ENCODE results near the gene S100P.

The S100P gene

GRCh38 chr4:6684656-6685055 lies 9.0 kb upstream of the S100P start:
- H3F3A ChIP-seq (ENCODE audit: low read depth): no peaks in the 10 kb centered on the region
- TF ChIP-seq CTCF (conservative IDR thresholded peaks at IDR 0.05; ENCODE audit: low read length) (no peak), EZH2phosphoT487 (IDR thresholded peaks at IDR 0.05; ENCODE audit: borderline replicate concordance) (no peak)
- H4K20me1 ChIP-seq (ENCODE audit: insufficient read depth, low read length, poor library complexity, severe bottlenecking): no peaks in the 10 kb centered on the region
- no peak overlapping the region for H3K9ac ChIP-seq (ENCODE audit: low read depth, low read length, poor library complexity, severe bottlenecking)
- no peaks in the 10 kb centered on the region for H3K27me3 ChIP-seq (ENCODE audit: insufficient read depth, low read length, poor library complexity, severe bottlenecking)
- no peak overlapping the region for H3K4me2 ChIP-seq (ENCODE audit: low read depth, low read length, poor library complexity, severe bottlenecking)
- no peaks in the 10 kb centered on the region for H3K9me2 ChIP-seq (replicated peaks; ENCODE audit: low read depth, low read length)
- no peaks in the 10 kb centered on the region for H3K36me3 ChIP-seq (ENCODE audit: insufficient read depth, low read length)
- peaks cover 22% of the 10 kb centered on the region for H3K4me1 ChIP-seq (ENCODE audit: insufficient read depth, low read length, poor library complexity, severe bottlenecking)
- H3K9me3 ChIP-seq (ENCODE audit: insufficient read depth, low read depth, low read length): no peaks in the 10 kb centered on the region
- peaks cover 20% of the 10 kb centered on the region; the same call in 1 of the 2 replicates for H3K79me2 ChIP-seq (ENCODE audit: insufficient read depth, low read length)
- no peak overlapping the region for H2AFZ ChIP-seq (ENCODE audit: low read length)
- no peak overlapping the region for H3K4me3 ChIP-seq (ENCODE audit: low read length, poor library complexity, severe bottlenecking)

GRCh38 chr4:6686104-6686787 lies 7.4 kb upstream of the S100P start:
- Histone ChIP-seq H2AFZ (ENCODE audit: low read length) (no peak overlapping the region), H3F3A (ENCODE audit: low read depth) (no peaks in the 10 kb centered on the region), H3K79me2 (ENCODE audit: insufficient read depth, low read length) (peaks cover 18% of the 10 kb centered on the region; the same call in 1 of the 2 replicates)

GRCh38 chr4:6687947-6688878 lies 5.5 kb upstream of the S100P start:
- Histone ChIP-seq H4K20me1 (ENCODE audit: insufficient read depth, low read length, poor library complexity, severe bottlenecking) (no peaks in the 10 kb centered on the region), H3K4me1 (ENCODE audit: insufficient read depth, low read length, poor library complexity, severe bottlenecking) (peaks cover 50% of the 10 kb centered on the region), H3K36me3 (ENCODE audit: insufficient read depth, low read length) (no peaks in the 10 kb centered on the region), H3F3A (ENCODE audit: low read depth) (no peaks in the 10 kb centered on the region), H3K4me2 (ENCODE audit: low read depth, low read length, poor library complexity, severe bottlenecking) (peak overlapping the region; percentile 73), H3K9me3 (ENCODE audit: insufficient read depth, low read depth, low read length) (no peaks in the 10 kb centered on the region), H3K4me3 (ENCODE audit: low read length, poor library complexity, severe bottlenecking) (peak overlapping the region; percentile 69), H3K9me2 (replicated peaks; ENCODE audit: low read depth, low read length) (no peaks in the 10 kb centered on the region), H3K79me2 (ENCODE audit: insufficient read depth, low read length) (peaks cover 18% of the 10 kb centered on the region; the same call in 1 of the 2 replicates), H2AFZ (ENCODE audit: low read length) (peak overlapping the region; percentile 34; the same call in 1 of the 2 replicates), H3K27me3 (ENCODE audit: insufficient read depth, low read length, poor library complexity, severe bottlenecking) (no peaks in the 10 kb centered on the region), H3K9ac (ENCODE audit: low read depth, low read length, poor library complexity, severe bottlenecking) (peak overlapping the region; percentile 68)
- TF ChIP-seq CTCF (conservative IDR thresholded peaks at IDR 0.05; ENCODE audit: low read length) (peak; percentile 13; the same call in 1 of the 2 replicates), EZH2phosphoT487 (IDR thresholded peaks at IDR 0.05; ENCODE audit: borderline replicate concordance) (no peak)

More at GRCh38 chr4:6686104-6686787, 7.4 kb upstream of the S100P start:
- no peak overlapping the region for H3K4me3 ChIP-seq (ENCODE audit: low read length, poor library complexity, severe bottlenecking)
- H3K9me3 ChIP-seq (ENCODE audit: insufficient read depth, low read depth, low read length): no peaks in the 10 kb centered on the region
- no peaks in the 10 kb centered on the region for H3K36me3 ChIP-seq (ENCODE audit: insufficient read depth, low read length)
- TF ChIP-seq EZH2phosphoT487 (IDR thresholded peaks at IDR 0.05; ENCODE audit: borderline replicate concordance) (no peak), CTCF (conservative IDR thresholded peaks at IDR 0.05; ENCODE audit: low read length) (peak; percentile 38)
- H3K27me3 ChIP-seq (ENCODE audit: insufficient read depth, low read length, poor library complexity, severe bottlenecking): no peaks in the 10 kb centered on the region
- no peaks in the 10 kb centered on the region for H4K20me1 ChIP-seq (ENCODE audit: insufficient read depth, low read length, poor library complexity, severe bottlenecking)
- no peaks in the 10 kb centered on the region for H3K9me2 ChIP-seq (replicated peaks; ENCODE audit: low read depth, low read length)
- H3K9ac ChIP-seq (ENCODE audit: low read depth, low read length, poor library complexity, severe bottlenecking): no peak overlapping the region
- H3K4me2 ChIP-seq (ENCODE audit: low read depth, low read length, poor library complexity, severe bottlenecking): no peak overlapping the region
- peaks cover 36% of the 10 kb centered on the region for H3K4me1 ChIP-seq (ENCODE audit: insufficient read depth, low read length, poor library complexity, severe bottlenecking)

Data from Loucy (cell line).